Neural cell (in vitro differentiated cells): Measurements from ENCODE around the gene SMLR1. TPM values are rescaled to one million over a fixed set of nuclear protein-coding genes. Genes with fewer than 3 reads are reported as not detected.

Source experiments
- H2AFZ ChIP-seq: fragments of 200-600, 300-800 bp; sonication (generic), shearing (Covaris generic); 2 replicates; pipeline ENCODE4 v1.6.0; 2014; ENCODE audit warnings: low read depth, mild to moderate bottlenecking, antibody characterized with exemption, low read length, moderate library complexity
- H3F3A ChIP-seq: fragments of 200-600 bp; shearing (Covaris generic); 2 replicates; pipeline ENCODE4 v1.6.1; 2016; ENCODE audit warnings: mild to moderate bottlenecking, moderate library complexity, mixed read lengths, antibody characterized with exemption, low read length; ENCODE audit not compliant: insufficient read depth, poor library complexity, severe bottlenecking
- H3K27ac ChIP-seq: fragments of 200-600, 300-800 bp; sonication (generic), shearing (Covaris generic); 2 replicates; pipeline ENCODE4 v1.5.1; 2014; ENCODE audit warnings: mild to moderate bottlenecking, low read length, moderate library complexity
- H3K27me3 ChIP-seq: fragments of 300-800, 200-600 bp; sonication (generic), shearing (Covaris generic); 2 replicates; pipeline ENCODE4 v1.6.0; 2014; ENCODE audit warnings: mild to moderate bottlenecking, low read depth, low read length, moderate library complexity; ENCODE audit not compliant: insufficient read depth
- H3K36me3 ChIP-seq: fragments of 300-800, 200-600 bp; sonication (generic), shearing (Covaris generic); 2 replicates; pipeline ENCODE4 v1.5.1; 2014; ENCODE audit warnings: mild to moderate bottlenecking, antibody characterized with exemption, low read length, moderate library complexity; ENCODE audit not compliant: insufficient read depth
- H3K4me2 ChIP-seq: fragments of 300-800, 200-600 bp; sonication (generic), shearing (Covaris generic); 2 replicates; pipeline ENCODE4 v1.6.0; 2014; ENCODE audit warnings: mild to moderate bottlenecking, low read length
- H3K4me3 ChIP-seq: fragments of 300-800, 200-600 bp; sonication (generic), shearing (Covaris generic); 2 replicates; pipeline ENCODE4 v1.5.1; 2014; ENCODE audit warnings: mild to moderate bottlenecking, low read length, moderate library complexity
- H3K79me2 ChIP-seq: fragments of 200-600 bp; shearing (Covaris generic); replicated peaks from 2 replicates; pipeline ENCODE4 v1.6.0; 2014; ENCODE audit warnings: mild to moderate bottlenecking, low read length, moderate library complexity; ENCODE audit not compliant: insufficient read depth
- H3K9ac ChIP-seq: fragments of 300-800, 200-600 bp; sonication (generic), shearing (Covaris generic); 2 replicates; pipeline ENCODE4 v1.6.1; 2016; ENCODE audit warnings: mild to moderate bottlenecking, low read length, mixed read lengths
- H3K9me2 ChIP-seq: fragments of 200-600 bp; shearing (Covaris generic); 2 replicates; pipeline ENCODE4 v1.6.1; 2016; ENCODE audit warnings: mild to moderate bottlenecking, low read length, mixed read lengths; ENCODE audit not compliant: insufficient read depth
- H3K9me3 ChIP-seq: fragments of 200-600, 300-800 bp; sonication (generic), shearing (Covaris generic); 2 replicates; pipeline ENCODE4 v1.6.1; 2016; ENCODE audit warnings: mild to moderate bottlenecking, mixed run types, low read length, moderate library complexity, mixed read lengths
- H4K20me1 ChIP-seq: fragments of 200-600 bp; shearing (Covaris generic); 2 replicates; pipeline ENCODE4 v1.6.1; 2016; ENCODE audit warnings: mild to moderate bottlenecking, mixed run types; ENCODE audit not compliant: insufficient read depth
- CTCF ChIP-seq: fragments of 450-650 bp; IDR thresholded peaks from 2 replicates; pipeline ENCODE4 v1.5.1; 2014; ENCODE audit warnings: antibody characterized with exemption, mild to moderate bottlenecking, moderate library complexity; ENCODE audit not compliant: poor library complexity, severe bottlenecking
- EP300 ChIP-seq: fragments of 450-650 bp; conservative IDR thresholded peaks from 2 replicates; pipeline ENCODE4 v1.6.1; 2014; ENCODE audit warnings: antibody characterized with exemption, mild to moderate bottlenecking, moderate library complexity; ENCODE audit not compliant: poor library complexity, severe bottlenecking
- EZH2 ChIP-seq: fragments of 200-600, 300-800 bp; shearing (Covaris generic), sonication (generic); IDR thresholded peaks from 2 replicates; pipeline ENCODE4 v1.6.1; 2014; ENCODE audit warnings: antibody characterized with exemption, low read length, borderline replicate concordance, mild to moderate bottlenecking; ENCODE audit not compliant: insufficient read depth, poor library complexity, severe bottlenecking
- MXI1 ChIP-seq: fragments of 450-650 bp; conservative IDR thresholded peaks from 2 replicates; pipeline ENCODE4 v1.6.1; 2014; ENCODE audit warnings: antibody characterized with exemption, mild to moderate bottlenecking; ENCODE audit not compliant: poor library complexity, severe bottlenecking
- POLR2AphosphoS5 ChIP-seq: IDR thresholded peaks from 2 replicates; pipeline ENCODE4 v1.6.1; 2012
- RAD21 ChIP-seq: fragments of 450-650 bp; conservative IDR thresholded peaks from 2 replicates; pipeline ENCODE4 v1.6.1; 2014; ENCODE audit warnings: antibody characterized with exemption, mild to moderate bottlenecking, moderate library complexity
- REST ChIP-seq: IDR thresholded peaks from 2 replicates; pipeline ENCODE4 v1.6.1; 2012; ENCODE audit warnings: borderline replicate concordance
- SMC3 ChIP-seq: fragments of 450-650 bp; conservative IDR thresholded peaks from 2 replicates; pipeline ENCODE4 v1.6.1; 2014; ENCODE audit warnings: antibody characterized with exemption, mild to moderate bottlenecking, moderate library complexity; ENCODE audit not compliant: poor library complexity
- TAF1 ChIP-seq: IDR thresholded peaks from 2 replicates; pipeline ENCODE4 v1.6.1; 2012; ENCODE audit warnings: low read depth
- polyA plus RNA-seq: library from polyadenylated mRNA; depleted of rRNA; stranded (reverse); fragments of >200 nt; gene quantifications from 2 replicates; pipeline ENCODE4 v1.2.3, GENCODE V29; 2014

The SMLR1 gene
- polyA plus RNA-seq, 1 donor from 2014 or later, result not detected

DNA sequence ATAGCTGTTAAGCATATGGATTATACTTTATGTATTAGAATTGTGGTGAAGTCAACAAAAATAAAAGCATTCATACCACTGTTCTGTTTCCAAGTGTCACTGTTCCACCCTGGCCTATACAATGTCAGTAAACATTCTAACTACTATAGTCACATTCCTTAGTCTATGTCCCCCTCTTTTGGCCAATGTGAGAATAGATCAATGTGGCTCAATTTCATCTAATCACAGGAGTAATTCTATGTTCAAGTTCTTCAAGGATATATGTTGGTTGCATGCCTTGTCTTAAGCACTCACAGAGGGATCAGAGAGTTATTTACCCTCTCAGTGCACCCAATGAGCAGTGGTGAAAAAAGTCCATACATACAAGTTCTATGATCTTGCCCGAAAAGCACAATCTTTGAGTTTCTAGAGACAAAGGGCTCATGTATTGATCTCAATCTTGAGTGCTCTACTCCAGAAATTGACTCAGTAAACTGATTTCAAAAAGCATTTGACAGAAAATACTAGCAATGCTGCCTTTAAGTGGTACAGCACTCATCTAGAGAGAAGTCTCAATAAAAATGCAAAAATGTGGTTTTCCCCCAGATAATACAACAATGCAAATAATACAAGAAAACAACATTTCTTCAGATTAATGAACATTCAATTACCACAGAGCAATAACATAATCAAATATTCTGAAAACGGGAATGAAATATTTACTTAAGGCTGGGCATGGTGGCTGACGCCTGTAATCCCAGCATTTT, 16.5 kb downstream of the SMLR1 start:
- H3K36me3 ChIP-seq, result no peaks in the 10 kb centered on the region

DNA sequence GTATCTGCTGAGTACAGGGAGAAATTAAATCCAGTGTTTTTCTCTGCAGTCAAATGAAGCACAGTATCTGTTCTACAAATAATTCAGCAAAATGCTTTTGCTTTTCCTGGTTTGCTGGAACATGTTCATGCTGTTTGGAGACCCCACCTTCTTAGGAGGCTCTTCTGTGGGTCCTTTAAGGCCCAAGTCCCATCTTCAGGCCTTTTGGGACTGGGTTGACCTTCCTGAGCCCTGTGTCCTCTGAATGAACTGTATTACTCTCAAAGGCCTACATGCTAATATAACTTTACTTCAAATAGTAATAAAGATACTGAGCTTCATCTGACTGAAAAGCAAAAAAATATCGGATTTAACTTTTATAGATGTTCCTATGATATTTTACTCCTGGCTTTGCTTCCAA, 19.3 kb downstream of the SMLR1 start:
- Histone ChIP-seq H4K20me1 (no peaks in the 10 kb centered on the region), H3K4me2 (no peak overlapping the region), H3K36me3 (no peaks in the 10 kb centered on the region), H3F3A (no peaks in the 10 kb centered on the region), H3K4me3 (no peak overlapping the region), H3K9ac (no peak overlapping the region), H3K9me2 (no peaks in the 10 kb centered on the region), H3K79me2 (no peaks in the 10 kb centered on the region), H3K27me3 (no peaks in the 10 kb centered on the region), H3K27ac (no peak overlapping the region), H3K9me3 (no peaks in the 10 kb centered on the region), H2AFZ (no peak overlapping the region)
- no peak for TF ChIP-seq EZH2
- TF ChIP-seq REST, result no peak
- no peak for TF ChIP-seq RAD21
- TF ChIP-seq MXI1, result no peak

More for the DNA sequence above, 16.5 kb downstream of the SMLR1 start:
- TF ChIP-seq SMC3 (peak; percentile 95), REST (no peak), POLR2AphosphoS5 (peak; percentile 15), MXI1 (no peak), TAF1 (no peak), RAD21 (peak; percentile 97), EZH2 (no peak), EP300 (no peak), CTCF (peak; percentile 94)
- H2AFZ ChIP-seq, result no peak overlapping the region
- no peaks in the 10 kb centered on the region for H3K9me2 ChIP-seq
- H3K4me2 ChIP-seq, result no peak overlapping the region
- no peak overlapping the region for H3K4me3 ChIP-seq
- H3K27ac ChIP-seq, result no peak overlapping the region
- no peaks in the 10 kb centered on the region for H3K79me2 ChIP-seq
- H3K9me3 ChIP-seq, result no peaks in the 10 kb centered on the region
- no peak overlapping the region for H3K9ac ChIP-seq
- H3K27me3 ChIP-seq, result no peaks in the 10 kb centered on the region
- H4K20me1 ChIP-seq, result no peaks in the 10 kb centered on the region
- no peaks in the 10 kb centered on the region for H3F3A ChIP-seq
